GM12801 (cell line): Measurements from ENCODE around the gene PRELID2.

Source experiments
- CTCF ChIP-seq: IDR thresholded peaks from one replicate; pipeline ENCODE4 v1.5.1; 2011; ENCODE audit warnings: control low read depth; ENCODE audit not compliant: insufficient read length; ENCODE audit errors: extremely low read depth

PRELID2 gene

DNA sequence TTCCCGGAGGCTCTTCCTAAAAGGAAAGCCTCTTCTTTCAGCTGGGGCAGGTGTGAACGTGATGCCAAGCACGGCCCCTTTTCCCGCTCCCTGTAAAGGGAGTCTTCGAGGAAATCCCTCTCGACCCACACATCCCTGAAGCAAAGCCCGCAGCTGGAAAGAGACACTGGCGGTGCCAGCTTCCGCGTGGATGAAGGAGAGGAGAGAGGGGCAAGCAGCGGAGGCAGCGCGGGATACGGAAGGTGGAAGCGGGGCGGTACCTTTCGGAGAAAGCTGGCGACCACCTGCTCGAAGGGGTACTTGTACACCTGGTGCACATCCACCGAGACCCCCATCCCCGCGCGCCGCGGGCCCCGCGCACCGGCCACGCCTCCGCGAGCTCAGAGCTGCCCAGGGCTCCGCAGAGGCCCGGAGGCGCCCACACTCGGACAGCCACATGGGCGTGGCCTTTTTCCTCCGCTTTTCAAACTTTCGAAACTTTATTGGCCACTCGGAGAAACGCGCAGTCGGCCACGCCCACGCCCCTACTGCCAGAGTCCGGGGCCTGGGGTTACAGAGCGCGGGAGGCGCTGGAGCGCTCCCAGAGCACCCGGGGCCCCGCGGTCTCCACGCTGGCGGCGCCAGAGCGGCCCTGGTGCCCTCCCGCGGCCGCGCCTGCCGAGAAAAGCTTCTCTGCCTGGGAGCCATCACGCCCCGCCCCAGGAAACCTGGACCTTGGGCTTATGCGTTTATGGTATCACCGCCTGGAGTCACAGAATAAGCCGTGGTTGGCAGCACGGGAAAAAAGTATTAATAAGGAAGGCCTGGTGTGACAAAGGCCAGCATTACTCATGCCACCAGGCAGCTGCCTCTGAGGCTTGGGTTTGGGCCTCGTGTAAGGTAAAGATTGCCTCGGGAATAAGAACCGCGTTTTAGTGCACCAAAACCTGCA is at the start of gene PRELID2:
TSS of gene PRELID2 (minus strand) at position 426 of the 931 bp plus-strand sequence. CDS start at position 335, 91 bp downstream.
- TF ChIP-seq CTCF: no peak

- no peak for TF ChIP-seq CTCF
These were observed 39.6 kb upstream of the PRELID2 start for GRCh38 chr5:145874765-145875164.

DNA sequence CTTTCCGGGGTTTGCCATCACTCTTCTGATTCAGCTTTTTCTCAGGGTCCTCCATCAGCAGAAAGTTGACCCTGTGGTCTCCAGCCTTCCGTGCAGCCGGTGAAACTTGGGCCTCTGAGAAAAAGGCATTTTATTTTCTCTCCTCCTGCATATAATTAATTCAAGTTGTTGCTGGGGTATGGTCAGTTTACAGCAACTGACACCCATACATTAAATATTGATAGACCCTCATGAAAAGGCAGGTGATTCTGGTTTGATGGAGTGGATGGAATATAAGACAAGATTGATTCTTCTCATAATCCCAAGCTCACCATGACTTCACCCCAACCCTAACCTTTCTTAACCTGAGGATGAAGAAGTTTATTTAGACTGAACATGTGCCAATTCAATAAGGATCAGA is 37.8 kb upstream of the PRELID2 start, which contains the start of gene GRXCR2:
TSS of gene GRXCR2 (minus strand) at position 101 of the 400 bp plus-strand sequence. CDS start at position 55, 46 bp downstream.
- TF ChIP-seq CTCF: no peak

DNA sequence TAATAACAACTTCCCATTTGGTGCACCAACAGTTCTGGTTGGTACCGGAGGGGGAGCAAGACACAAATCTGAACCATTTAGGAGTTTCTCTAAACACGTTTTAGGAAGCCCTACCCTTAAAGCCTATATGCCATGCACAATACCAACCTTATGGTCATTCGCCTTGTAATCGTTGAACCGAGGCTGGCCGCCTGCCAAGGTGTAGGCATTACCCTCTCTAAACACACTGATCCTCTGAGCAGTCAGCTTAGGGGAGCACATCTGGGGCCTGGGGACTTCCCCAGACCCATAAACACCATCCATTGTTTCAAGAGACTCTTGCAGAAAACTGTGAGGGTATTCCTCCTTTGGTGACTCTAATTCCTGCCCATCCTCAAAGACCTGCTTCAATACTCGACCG is 37.3 kb upstream of the PRELID2 start:
- TF ChIP-seq CTCF: no peak

DNA sequence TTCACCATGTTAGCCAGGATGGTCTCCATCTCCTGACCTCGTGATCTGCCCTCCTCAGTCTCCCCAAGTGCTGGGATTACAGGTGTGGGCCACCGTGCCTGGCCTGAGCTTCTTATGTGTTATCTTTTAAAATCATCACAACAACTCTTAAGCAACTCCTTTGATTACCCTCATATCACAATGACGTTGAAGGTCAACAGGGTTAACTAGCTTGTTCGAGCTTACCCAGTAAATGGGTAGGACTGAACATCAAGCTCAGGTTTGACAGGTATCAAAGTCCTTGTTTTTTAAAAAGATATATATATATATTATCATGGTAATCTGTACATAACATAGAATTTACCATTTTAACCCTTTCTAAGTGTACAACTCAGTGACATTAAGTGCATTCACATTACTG is 34.6 kb upstream of the PRELID2 start:
- no peak for TF ChIP-seq CTCF

DNA sequence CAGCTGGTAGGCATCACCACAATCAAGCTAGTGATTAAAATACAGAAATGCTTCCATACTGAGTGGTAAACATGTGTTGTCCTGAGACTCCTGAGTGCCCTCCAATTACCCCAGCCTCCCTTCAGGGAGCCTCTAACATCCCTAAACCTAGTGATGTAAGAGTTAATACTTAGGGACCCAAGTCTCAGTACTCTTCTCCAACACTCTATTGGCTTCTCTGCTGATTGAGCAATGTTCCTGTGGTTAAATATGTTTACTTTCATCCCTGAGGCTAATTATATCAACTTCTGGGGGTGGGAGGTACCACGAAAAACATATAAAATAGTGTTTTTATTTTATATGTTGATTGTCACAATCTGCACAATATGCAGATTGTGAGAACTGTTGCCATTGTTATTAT is 32.7 kb upstream of the PRELID2 start:
- TF ChIP-seq CTCF: no peak

DNA sequence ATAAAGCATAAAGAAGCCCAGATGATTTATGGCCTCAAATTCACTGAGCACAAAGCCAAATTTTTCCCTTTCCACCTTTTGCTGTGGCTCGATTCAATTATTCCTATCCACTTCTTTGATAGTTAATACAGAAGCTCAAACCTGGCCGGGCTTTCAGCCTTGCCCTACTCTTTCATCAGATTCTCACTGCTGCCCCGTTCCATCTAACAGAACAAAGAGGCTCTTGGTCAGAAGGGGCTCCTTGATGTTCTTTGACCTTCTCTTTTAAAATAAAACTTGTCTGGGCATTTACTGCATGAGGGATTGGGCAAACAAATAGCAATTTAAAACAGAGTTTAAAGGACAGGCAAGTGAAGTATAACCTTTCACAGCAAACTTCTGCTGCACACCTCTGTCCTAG is 27.9 kb upstream of the PRELID2 start:
- no peak for TF ChIP-seq CTCF
